GM21576 (cell line): ENCODE data around the gene PAX1.

Experiments used
- ATAC-seq: cut with Tn5 transposase; IDR thresholded peaks from one replicate; pipeline ENCODE4 v1.9.1; 2021; ENCODE audit warnings: mild to moderate bottlenecking, moderate library complexity; ENCODE audit not compliant: unreplicated experiment

The PAX1 gene

GRCh38 chr20:21705575-21706260, at the start of gene PAX1:
Gene PAX1, plus strand, starts transcription at chr20:21705664. Its CDS starts 49 bp downstream, at chr20:21705713.
- no peak for ATAC-seq

GRCh38 chr20:21656308-21657067, 49.0 kb upstream of the PAX1 start:
- no peak for ATAC-seq

- no peak for ATAC-seq
Observed at GRCh38 chr20:21661488-21662055, 43.9 kb upstream of the PAX1 start.

GRCh38 chr20:21663465-21663864, 42.0 kb upstream of the PAX1 start:
- no peak for ATAC-seq

GRCh38 chr20:21665687-21666446, 39.6 kb upstream of the PAX1 start:
- ATAC-seq, result no peak

- ATAC-seq, result no peak
Observed at GRCh38 chr20:21670126-21670525, 35.3 kb upstream of the PAX1 start.

- ATAC-seq, result no peak
Observed at GRCh38 chr20:21670981-21671380, 34.5 kb upstream of the PAX1 start.

GRCh38 chr20:21677261-21677660, 28.2 kb upstream of the PAX1 start:
- no peak for ATAC-seq

- ATAC-seq, result no peak
Observed at GRCh38 chr20:21677781-21678180, 27.7 kb upstream of the PAX1 start.

- no peak for ATAC-seq
Observed at GRCh38 chr20:21681234-21681921, 24.1 kb upstream of the PAX1 start.

- no peak for ATAC-seq
Observed at GRCh38 chr20:21681922-21682318, 23.5 kb upstream of the PAX1 start.

GRCh38 chr20:21682521-21682954, 22.9 kb upstream of the PAX1 start:
- ATAC-seq, result no peak

GRCh38 chr20:21684671-21685070, 20.8 kb upstream of the PAX1 start:
- no peak for ATAC-seq

GRCh38 chr20:21685981-21686380, 19.5 kb upstream of the PAX1 start:
- ATAC-seq, result no peak

GRCh38 chr20:21693322-21693721, 12.1 kb upstream of the PAX1 start:
- ATAC-seq, result no peak

GRCh38 chr20:21698494-21699215, 6.8 kb upstream of the PAX1 start:
- ATAC-seq, result no peak

- no peak for ATAC-seq
Observed at GRCh38 chr20:21699216-21699508, 6.3 kb upstream of the PAX1 start.

- ATAC-seq, result no peak
Observed at GRCh38 chr20:21701171-21701876, 4.1 kb upstream of the PAX1 start.

GRCh38 chr20:21702016-21702415, 3.4 kb upstream of the PAX1 start:
- no peak for ATAC-seq
